ENCODE data around the gene NT5C.
A peak's percentile ranks its signal among the peaks of the same experiment; 100 is the strongest.
"Not testable (repeated sequence)": the region's sequence is repeated elsewhere in the genome, so short reads cannot be mapped to it uniquely, and the experiment has no call there.

The NT5C gene

GRCh38 chr17:75131278-75132017 is at the start of gene NT5C:
TSS of gene NT5C (minus strand) at chr17:75131742. CDS start at chr17:75131707, 35 bp downstream.
- peak; percentile 41 for DNase-seq (ENCODE audit: low read depth)

GRCh38 chr17:75181110-75181509 is 49.6 kb upstream of the NT5C start:
- DNase-seq (ENCODE audit: low read depth), result no peak

- no peak for DNase-seq (ENCODE audit: low read depth)
Observed at GRCh38 chr17:75178453-75178852, 46.9 kb upstream of the NT5C start.

- DNase-seq (ENCODE audit: low read depth), result no peak
Observed at GRCh38 chr17:75176625-75177024, 45.1 kb upstream of the NT5C start.

- no peak for DNase-seq (ENCODE audit: low read depth)
Observed at GRCh38 chr17:75174996-75175395, 43.5 kb upstream of the NT5C start.

GRCh38 chr17:75173526-75173925 is 42.0 kb upstream of the NT5C start:
- DNase-seq (ENCODE audit: low read depth), result no peak

GRCh38 chr17:75168998-75169397 is 37.5 kb upstream of the NT5C start:
- no peak for DNase-seq (ENCODE audit: low read depth)

GRCh38 chr17:75164606-75165005 is 33.1 kb upstream of the NT5C start:
- not testable (repeated sequence) for DNase-seq (ENCODE audit: low read depth)

GRCh38 chr17:75163074-75163473 is 31.5 kb upstream of the NT5C start:
- DNase-seq (ENCODE audit: low read depth), result no peak

- no peak for DNase-seq (ENCODE audit: low read depth)
Observed at GRCh38 chr17:75160211-75160610, 28.7 kb upstream of the NT5C start.

- DNase-seq (ENCODE audit: low read depth), result no peak
Observed at GRCh38 chr17:75159196-75160031, 27.9 kb upstream of the NT5C start.

GRCh38 chr17:75158480-75158879 is 26.9 kb upstream of the NT5C start:
- DNase-seq (ENCODE audit: low read depth), result not testable (repeated sequence)

GRCh38 chr17:75155191-75155601 is 23.7 kb upstream of the NT5C start:
- no peak for DNase-seq (ENCODE audit: low read depth)

- DNase-seq (ENCODE audit: low read depth), result peak; percentile 97
Observed at GRCh38 chr17:75154195-75155106, 22.9 kb upstream of the NT5C start, which contains the start of gene JPT1. TSS of gene JPT1 (minus strand) at chr17:75154512. CDS start at chr17:75154397, 115 bp downstream.

- no peak for DNase-seq (ENCODE audit: low read depth)
Observed at GRCh38 chr17:75153780-75154194, 22.2 kb upstream of the NT5C start.

- no peak for DNase-seq (ENCODE audit: low read depth)
Observed at GRCh38 chr17:75152922-75153779, 21.6 kb upstream of the NT5C start.

- DNase-seq (ENCODE audit: low read depth), result no peak
Observed at GRCh38 chr17:75152523-75152921, 21.0 kb upstream of the NT5C start.

GRCh38 chr17:75151930-75152329 is 20.4 kb upstream of the NT5C start:
- no peak for DNase-seq (ENCODE audit: low read depth)

- DNase-seq (ENCODE audit: low read depth), result no peak
Observed at GRCh38 chr17:75147878-75148546, 16.5 kb upstream of the NT5C start.

- DNase-seq (ENCODE audit: low read depth), result no peak
Observed at GRCh38 chr17:75146592-75146991, 15.1 kb upstream of the NT5C start.
